NCI-H2029 treated with DMSO at 0.1 percent for 48 hours (cell line): ENCODE results near the gene WHAMM.
"Not testable (repeated sequence)": the region's sequence is repeated elsewhere in the genome, so short reads cannot be mapped to it uniquely, and the experiment has no call there.

Source experiments
- DNase-seq: peaks from one replicate; lab custom pipeline; 2025; lab: John Stamatoyannopoulos, UW

WHAMM gene

GRCh38 chr15:82802497-82802896, 6.9 kb upstream of the WHAMM start:
- no peak for DNase-seq

GRCh38 chr15:82803793-82804574, 5.4 kb upstream of the WHAMM start:
- no peak for DNase-seq

DNA sequence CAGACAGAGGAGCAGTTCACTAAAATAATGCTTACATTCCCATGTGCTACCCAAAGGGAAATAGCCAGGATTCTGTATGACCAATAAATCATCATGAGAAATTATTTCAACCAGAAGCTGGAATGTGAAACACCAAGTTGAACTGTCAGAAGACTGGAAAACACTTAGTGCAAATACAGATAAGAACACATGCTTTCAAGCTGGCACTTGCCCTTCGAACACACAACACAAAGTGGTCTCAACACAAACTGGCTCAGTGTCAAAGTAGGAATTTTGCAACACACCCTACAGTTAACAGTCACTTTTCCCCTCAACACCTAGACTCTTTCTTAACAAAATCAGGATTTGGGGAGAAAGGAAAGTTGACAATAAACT, 4.9 kb upstream of the WHAMM start:
- DNase-seq, result no peak

DNA sequence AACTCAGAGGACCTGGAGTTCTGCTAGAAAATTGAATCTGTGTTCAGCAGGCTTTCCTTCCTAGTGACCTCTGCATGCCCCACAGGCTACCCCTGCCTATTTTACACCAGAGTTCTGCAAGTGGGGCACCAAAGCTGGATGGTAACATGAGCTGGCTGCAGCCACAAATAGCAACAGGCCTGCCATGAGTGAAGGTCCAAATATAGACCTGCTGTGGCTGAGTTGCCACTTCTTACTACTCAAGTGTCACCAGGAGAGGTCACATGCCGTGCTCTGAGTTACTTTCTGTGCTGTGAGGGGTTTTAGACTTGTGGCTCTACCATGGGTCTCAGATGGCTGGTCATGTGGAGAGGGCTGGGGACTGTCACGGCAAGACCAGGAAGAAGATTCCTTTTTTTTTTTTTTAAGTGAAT, 3.4 kb upstream of the WHAMM start, which contains the start of gene FSD2:
Gene FSD2, minus strand, starts transcription at position 76 of the 413 bp plus-strand sequence. CDS start 18,679 bp downstream, outside the sequence.
- no peak for DNase-seq

- no peak for DNase-seq
These were observed 1.4 kb upstream of the WHAMM start for GRCh38 chr15:82807920-82808633.

DNA sequence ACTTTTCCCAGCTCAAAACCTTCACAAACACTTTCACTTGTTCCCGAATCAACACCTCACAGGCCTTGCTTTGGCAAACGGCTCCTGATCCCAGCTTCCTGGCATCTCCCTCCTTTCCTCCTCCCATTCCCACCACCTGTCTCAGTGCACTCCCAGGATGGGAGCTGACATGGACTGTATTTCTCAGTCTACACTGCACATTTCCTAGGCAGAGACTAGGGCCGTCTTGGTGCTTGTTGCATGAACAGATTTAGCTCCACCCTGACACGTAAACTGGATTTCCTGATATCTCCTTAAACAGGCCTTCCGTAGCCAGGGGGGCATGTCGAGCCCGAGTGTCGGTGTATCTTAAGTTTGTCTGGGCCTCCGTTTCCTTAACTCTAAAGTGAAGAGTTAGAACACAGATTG, 790 bp upstream of the WHAMM start:
- DNase-seq, result no peak

GRCh38 chr15:82810061-82810889, 847 bp downstream of the WHAMM start:
- no peak for DNase-seq

GRCh38 chr15:82810890-82811426, 1.5 kb downstream of the WHAMM start:
- no peak for DNase-seq

DNA sequence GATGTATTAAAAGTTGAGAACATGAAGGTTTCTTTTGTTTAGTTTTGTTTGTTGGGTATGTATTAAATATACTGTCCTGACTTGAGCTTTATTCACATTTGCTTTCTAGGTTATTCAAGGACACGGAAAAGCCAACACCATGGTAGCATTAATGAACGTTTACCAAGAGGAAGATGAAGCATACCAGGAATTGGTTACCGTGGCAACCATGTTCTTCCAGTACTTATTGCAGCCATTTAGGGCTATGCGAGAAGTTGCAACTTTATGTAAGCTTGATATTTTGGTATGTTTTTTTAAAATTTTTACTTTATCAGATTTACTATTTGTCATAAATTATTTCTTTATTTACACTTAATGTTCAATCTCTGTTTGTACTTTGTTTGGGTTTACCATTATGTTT, 3.6 kb downstream of the WHAMM start:
- DNase-seq, result no peak

DNA sequence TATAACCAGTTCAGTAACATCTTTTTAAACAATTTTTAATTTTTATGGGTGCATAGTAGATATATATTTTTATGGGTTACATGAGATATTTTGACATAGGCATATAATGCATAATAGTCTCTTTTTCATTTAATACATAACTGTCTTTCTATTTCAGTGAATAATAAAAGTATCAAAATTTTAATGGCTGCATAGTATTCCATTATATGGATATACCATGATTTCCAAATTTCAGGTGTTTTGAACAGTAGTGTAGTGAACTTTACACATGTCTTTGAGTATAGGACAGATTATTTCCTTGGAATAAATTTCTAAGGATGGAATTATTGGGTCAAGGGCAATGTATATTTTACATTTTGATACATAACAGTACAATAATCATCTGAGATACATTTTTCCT, 10.7 kb downstream of the WHAMM start:
- DNase-seq, result no peak

- DNase-seq, result not testable (repeated sequence)
These were observed 12.0 kb downstream of the WHAMM start for GRCh38 chr15:82821396-82821795.

- DNase-seq, result not testable (repeated sequence)
These were observed 12.4 kb downstream of the WHAMM start for GRCh38 chr15:82821851-82822250.

DNA sequence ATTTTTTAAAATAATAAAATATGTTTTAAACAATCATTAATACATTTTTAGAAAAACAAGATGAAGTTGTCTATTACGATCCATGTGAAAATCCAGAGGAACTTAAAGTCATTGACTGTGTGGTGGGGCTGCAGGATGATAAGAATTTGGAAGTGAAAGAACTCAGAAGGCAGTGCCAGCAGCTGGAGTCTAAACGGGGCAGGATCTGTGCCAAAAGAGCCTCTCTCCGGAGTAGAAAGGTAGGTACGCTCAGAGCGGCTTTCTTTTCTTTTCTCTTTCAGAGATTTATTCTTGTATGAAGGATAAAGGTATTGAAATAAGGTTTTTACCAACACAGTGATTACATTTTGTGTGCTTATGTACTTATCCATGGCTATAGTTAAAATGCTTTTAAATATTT, 13.6 kb downstream of the WHAMM start:
- no peak for DNase-seq

DNA sequence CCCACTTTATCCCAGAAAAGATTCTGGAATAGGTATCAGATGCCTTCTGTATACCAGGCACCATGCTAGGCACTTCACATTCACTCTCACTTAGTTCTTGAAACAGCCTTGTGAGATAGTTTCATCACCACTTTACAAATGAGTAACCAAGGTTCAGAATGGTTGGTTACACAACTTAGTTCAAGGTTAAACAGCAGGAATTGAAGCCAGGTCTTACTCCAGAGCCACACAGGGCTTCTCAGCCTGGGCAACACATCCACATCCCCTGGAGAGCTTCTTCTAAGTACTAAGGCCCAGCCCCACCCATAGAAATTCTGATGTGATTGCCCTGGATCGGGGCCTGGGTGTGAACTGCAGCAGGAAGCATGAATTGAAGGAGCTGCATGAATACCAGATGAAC, 18.6 kb downstream of the WHAMM start:
- no peak for DNase-seq

- no peak for DNase-seq
These were observed 19.8 kb downstream of the WHAMM start for GRCh38 chr15:82829234-82829633.

GRCh38 chr15:82830427-82831173, 21.2 kb downstream of the WHAMM start:
- no peak for DNase-seq

DNA sequence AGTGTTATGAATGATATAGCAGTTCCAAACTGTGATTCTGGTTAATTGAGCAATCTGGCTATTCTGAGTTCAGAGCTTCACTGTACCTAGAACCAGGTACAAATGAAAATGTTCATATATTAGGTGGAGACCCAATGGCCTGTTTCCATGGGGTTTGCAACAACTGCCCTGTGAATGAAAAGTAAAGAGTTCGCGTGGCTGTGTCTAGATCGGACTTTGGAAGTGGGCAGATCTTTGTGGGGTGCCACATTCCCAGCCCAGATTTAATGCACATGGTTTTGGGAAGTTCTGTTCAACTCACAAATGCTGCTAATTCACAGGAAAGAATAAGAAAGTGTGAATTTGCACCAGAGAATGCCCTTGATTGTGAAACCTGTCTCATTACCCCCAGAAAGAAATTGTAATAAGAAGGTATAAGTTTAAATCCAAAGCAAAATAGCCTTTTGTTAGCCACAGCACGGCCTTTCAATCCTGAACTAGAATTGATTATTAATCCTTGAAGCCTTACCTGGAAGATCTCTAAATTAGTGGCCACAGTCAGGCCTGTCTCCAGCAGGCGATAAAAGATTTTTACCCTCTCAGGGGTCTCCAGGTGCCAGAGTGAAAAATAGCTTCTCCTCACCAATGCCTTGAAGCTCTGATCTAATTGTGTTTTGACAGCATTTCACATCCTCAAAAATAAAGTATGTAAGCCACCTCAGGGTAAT, 22.6 kb downstream of the WHAMM start:
- DNase-seq, result no peak

- no peak for DNase-seq
These were observed 23.4 kb downstream of the WHAMM start for GRCh38 chr15:82832601-82833361.

GRCh38 chr15:82833362-82833682, 23.9 kb downstream of the WHAMM start:
- DNase-seq, result no peak

- no peak for DNase-seq
These were observed 26.0 kb downstream of the WHAMM start for GRCh38 chr15:82835391-82835917.
